Astrocyte (in vitro differentiated cells and primary cell): Measurements from ENCODE around the gene KIF26B.

Experiments used
- EZH2 ChIP-seq: IDR thresholded peaks from 2 replicates; pipeline ENCODE4 v1.6.1; 2012; ENCODE audit warnings: mild to moderate bottlenecking, low read length, inconsistent platforms; ENCODE audit not compliant: insufficient read depth
- TF ChIP-seq, protein P1 (sequence below): IDR thresholded peaks from 2 replicates; pipeline ENCODE4 v1.5.1; 2011; ENCODE audit warnings: low read depth, mild to moderate bottlenecking, inconsistent platforms, low read length, moderate library complexity; ENCODE audit not compliant: insufficient read depth

DNA sequence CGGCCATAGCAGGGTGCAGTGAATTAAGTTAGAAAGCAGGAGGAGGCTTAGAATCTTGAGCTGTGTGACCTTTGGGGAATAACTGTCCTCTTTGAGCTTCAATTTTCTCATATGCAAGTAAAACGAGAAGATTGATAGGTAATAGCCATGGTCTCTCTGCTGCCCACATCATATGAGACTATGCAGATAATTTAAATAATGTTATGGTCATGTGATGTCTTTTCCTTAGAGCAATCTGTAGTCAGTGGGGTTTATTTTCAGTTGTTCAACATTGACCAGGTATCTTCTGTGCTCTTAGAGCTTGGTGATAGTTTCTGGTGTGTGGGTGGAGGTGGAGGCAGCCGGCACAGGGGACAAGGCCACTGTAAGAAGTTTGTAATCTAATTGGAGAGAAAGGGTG lies 537.1 kb downstream of the KIF26B start:
- TF ChIP-seq, protein P1, sequence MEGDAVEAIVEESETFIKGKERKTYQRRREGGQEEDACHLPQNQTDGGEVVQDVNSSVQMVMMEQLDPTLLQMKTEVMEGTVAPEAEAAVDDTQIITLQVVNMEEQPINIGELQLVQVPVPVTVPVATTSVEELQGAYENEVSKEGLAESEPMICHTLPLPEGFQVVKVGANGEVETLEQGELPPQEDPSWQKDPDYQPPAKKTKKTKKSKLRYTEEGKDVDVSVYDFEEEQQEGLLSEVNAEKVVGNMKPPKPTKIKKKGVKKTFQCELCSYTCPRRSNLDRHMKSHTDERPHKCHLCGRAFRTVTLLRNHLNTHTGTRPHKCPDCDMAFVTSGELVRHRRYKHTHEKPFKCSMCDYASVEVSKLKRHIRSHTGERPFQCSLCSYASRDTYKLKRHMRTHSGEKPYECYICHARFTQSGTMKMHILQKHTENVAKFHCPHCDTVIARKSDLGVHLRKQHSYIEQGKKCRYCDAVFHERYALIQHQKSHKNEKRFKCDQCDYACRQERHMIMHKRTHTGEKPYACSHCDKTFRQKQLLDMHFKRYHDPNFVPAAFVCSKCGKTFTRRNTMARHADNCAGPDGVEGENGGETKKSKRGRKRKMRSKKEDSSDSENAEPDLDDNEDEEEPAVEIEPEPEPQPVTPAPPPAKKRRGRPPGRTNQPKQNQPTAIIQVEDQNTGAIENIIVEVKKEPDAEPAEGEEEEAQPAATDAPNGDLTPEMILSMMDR, result no peak
- no peak for TF ChIP-seq EZH2
